ENCODE data around the gene P2RX2.

The P2RX2 gene

GRCh38 chr12:132620113-132620898, 1.7 kb downstream of the P2RX2 start:
- no peak for DNase-seq (ENCODE audit: low spot score)

GRCh38 chr12:132620899-132621656, 2.5 kb downstream of the P2RX2 start:
- DNase-seq (ENCODE audit: low spot score), result no peak

DNA sequence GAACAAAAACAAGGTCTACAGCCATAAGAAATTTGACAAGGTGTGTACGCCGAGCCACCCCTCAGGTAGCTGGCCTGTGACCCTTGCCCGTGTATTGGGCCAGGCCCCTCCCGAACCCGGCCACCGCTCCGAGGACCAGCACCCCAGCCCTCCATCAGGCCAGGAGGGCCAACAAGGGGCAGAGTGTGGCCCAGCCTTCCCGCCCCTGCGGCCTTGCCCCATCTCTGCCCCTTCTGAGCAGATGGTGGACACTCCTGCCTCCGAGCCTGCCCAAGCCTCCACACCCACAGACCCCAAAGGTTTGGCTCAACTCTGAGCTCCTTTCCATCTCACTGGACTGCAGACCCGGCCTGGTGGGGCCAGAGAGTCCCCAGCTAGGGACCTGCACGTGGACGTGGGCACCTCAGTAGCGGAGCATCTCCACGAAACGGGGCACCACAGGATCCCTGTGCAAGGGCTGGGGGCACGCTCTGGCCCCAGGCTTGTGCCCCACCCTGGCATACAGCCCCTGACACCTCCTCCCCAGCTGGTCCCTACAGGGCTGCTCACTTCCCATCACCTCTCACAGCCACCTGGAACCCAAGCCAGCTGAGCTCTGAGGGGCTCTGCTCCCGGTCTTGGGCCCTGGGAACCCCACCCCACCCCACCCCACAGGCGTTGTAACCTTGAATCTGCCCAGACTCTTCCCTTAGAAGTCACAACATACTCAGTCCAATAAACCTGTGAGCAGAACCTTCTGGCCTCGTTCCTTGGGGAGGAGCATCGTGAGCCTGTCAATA, 3.3 kb downstream of the P2RX2 start:
- no peak for DNase-seq (ENCODE audit: low spot score)

DNA sequence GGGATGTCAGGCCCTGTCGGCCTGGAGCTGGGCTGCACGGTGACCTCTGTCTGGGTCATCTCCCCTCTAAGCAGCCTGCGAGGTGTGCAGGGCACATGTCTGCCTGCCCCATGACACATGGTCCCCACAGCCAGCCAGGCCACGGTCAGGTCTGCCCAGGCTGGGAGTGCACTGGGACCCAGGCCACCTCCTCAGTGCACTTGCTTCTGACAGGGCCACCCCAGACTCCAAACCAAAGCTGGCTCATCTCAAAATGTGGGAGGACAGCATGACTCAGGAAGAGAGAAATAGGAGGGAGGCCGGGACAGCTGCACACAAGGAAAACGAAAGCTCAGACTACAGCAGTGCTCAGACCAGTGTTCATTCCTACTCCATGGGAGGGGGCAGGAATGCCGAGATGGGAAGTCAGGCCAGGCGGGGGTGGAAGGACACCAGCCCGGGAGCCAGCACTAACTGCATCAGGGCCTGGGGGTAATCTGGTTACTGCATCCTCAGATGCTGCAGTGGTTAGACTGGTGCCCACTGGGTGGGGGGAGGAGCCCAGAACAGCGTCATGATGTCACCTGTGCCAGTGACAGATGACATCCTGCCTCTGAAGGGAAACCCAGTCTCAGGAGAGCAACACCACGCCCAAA, 4.0 kb downstream of the P2RX2 start:
- DNase-seq (ENCODE audit: low spot score), result no peak

GRCh38 chr12:132623072-132623869, 4.7 kb downstream of the P2RX2 start:
- no peak for DNase-seq (ENCODE audit: low spot score)

DNA sequence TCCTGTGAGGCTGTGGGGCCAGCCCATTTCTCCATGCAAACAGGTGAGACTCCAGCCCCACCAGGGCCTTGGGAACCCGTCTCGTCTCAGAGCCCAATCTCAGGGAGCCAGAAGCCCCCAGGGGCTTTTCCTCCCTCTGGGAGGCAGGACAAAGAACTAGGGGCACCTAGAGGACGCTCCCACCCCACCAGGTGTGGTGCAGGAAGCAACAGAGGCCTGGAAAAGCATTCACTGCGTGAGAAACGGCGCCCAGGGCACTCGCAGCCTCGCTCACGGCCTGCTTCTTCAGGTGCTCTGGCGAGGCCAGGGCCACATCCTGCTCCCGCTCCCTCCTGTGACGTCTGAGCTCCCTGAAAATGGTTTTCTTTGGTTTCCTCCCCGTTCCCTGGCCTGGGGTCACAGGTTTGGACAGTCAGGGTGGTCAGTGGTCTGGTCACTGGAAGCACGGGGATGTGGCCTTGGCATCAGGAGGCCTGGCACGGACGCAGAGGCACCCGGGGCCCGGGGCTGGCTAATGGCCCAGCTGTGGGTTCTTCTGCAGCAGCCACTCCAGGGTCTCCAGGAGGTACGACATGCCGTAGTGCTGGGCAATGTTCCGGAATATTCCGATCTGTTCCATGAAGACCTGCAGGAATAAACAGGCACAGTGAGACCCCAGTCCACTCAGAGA, 5.7 kb downstream of the P2RX2 start:
- DNase-seq (ENCODE audit: low spot score), result no peak

GRCh38 chr12:132624910-132625630, 6.5 kb downstream of the P2RX2 start:
- no peak for DNase-seq (ENCODE audit: low spot score)

GRCh38 chr12:132625731-132626430, 7.3 kb downstream of the P2RX2 start:
- no peak for DNase-seq (ENCODE audit: low spot score)

- DNase-seq (ENCODE audit: low spot score), result no peak
Observed at GRCh38 chr12:132629330-132629729, 10.8 kb downstream of the P2RX2 start.

DNA sequence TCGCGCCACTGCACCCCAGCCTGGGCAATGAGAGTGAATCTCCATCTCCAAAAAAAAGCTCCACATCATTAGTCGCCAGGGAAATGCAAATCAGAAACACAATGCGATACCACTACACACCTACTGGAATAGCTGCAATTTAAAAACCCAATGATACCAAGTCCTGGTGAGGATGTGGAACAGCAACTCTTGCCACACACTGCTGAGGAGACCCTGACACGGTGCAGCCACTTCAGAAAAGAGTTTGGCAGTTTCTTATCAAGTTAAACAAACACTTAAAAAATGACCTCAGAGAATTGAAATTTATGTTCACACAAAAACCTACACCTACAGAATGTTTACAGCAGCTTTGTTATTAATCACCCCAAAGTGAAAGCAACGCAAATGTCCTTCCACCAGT, 12.1 kb downstream of the P2RX2 start:
- DNase-seq (ENCODE audit: low spot score), result no peak

- no peak for DNase-seq (ENCODE audit: low spot score)
Observed at GRCh38 chr12:132631666-132632065, 13.1 kb downstream of the P2RX2 start.

GRCh38 chr12:132632521-132633228, 14.1 kb downstream of the P2RX2 start:
- DNase-seq (ENCODE audit: low spot score), result no peak

DNA sequence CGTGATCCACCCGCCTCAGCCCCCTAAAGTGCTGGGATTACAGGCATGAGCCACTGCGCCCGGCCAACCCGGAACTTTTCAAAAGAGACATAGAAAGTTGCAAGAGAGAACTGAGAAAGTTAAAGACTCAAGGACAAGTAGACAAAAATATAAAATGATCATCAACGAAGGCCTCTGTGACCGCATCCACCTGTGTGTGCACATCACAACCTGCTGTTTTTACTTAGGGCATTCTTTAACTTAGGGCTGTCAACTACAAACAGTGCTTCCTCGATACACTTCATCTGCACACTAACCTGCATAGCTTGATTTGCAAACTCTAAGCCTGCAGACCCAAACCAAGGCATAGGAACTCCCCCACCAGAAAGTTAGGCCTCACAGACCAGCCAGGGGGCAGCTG, 14.8 kb downstream of the P2RX2 start:
- DNase-seq (ENCODE audit: low spot score), result no peak

DNA sequence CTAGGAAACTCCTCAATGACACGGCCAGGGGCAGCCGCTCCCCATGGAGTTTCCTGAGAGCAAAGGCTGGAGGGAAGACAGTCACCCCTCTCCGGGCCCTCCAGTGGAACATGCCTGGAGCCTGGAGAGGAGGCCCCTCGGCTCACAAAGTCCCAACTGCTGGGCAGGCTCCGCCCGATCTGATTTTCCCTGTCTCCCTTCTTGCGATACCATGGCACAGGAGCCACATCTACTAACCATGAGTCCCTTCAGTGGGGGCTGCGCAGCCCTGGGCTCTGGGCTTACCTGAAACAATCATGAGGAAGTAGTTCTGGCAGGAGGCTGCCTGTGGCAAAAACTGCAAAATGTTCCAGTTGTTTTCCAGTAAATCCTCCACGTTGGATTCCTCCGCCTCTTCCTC, 15.3 kb downstream of the P2RX2 start:
- no peak for DNase-seq (ENCODE audit: low spot score)

- DNase-seq (ENCODE audit: low spot score), result no peak
Observed at GRCh38 chr12:132634411-132634990, 15.9 kb downstream of the P2RX2 start.

GRCh38 chr12:132635076-132635955, 16.7 kb downstream of the P2RX2 start:
- DNase-seq (ENCODE audit: low spot score), result no peak

DNA sequence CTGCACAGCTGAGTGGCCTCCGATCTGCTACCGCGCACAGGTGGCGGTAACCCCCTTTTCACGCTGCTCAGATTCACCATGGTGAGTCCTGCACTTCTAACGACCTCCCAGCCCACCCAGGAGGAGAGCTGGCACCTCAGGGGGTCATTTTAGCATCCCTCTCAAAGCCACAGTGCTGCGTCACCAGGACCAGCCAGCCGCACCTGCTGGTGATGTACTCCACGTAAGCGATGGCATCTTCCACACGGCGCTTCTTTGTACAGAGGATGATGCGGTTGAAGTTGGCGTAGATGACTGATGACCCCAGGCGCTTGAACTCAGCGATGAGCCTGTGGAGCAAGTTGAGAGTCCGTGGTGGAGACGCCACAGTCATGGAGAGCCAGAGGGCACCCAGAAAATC, 19.2 kb downstream of the P2RX2 start:
- no peak for DNase-seq (ENCODE audit: low spot score)

All from NAMALWA (cell line).